Adipocyte (in vitro differentiated cells): ENCODE results near the gene CARD16.

Experiments
- DNase-seq: peaks from one replicate; pipeline ENCODE4 v3.0.0-alpha.2; 2015; ENCODE audit warnings: low read depth
- H3K27me3 ChIP-seq: replicated peaks from 2 replicates; pipeline ENCODE4 v1.7.0; 2013; ENCODE audit warnings: mild to moderate bottlenecking, low read length, moderate library complexity; ENCODE audit not compliant: control insufficient read depth, insufficient read depth
- H3K36me3 ChIP-seq: 2 replicates; pipeline ENCODE4 v1.7.0; 2013; ENCODE audit warnings: low read length, mild to moderate bottlenecking, moderate library complexity; ENCODE audit not compliant: control insufficient read depth, insufficient read depth, severe bottlenecking
- H3K4me1 ChIP-seq: 2 replicates; pipeline ENCODE4 v1.7.0; 2013; ENCODE audit warnings: mild to moderate bottlenecking, low read length, moderate library complexity; ENCODE audit not compliant: control insufficient read depth, insufficient read depth
- H3K4me3 ChIP-seq: 2 replicates; pipeline ENCODE4 v1.7.0; 2013; ENCODE audit warnings: mild to moderate bottlenecking, low read length, moderate library complexity
- H3K9ac ChIP-seq: 2 replicates; pipeline ENCODE4 v1.7.0; 2013; ENCODE audit warnings: mild to moderate bottlenecking, low read length, moderate library complexity
- H3K9me3 ChIP-seq: 2 replicates; pipeline ENCODE4 v1.7.0; 2013; ENCODE audit warnings: mild to moderate bottlenecking, low read length, moderate library complexity; ENCODE audit not compliant: control insufficient read depth

Gene CARD16

DNA sequence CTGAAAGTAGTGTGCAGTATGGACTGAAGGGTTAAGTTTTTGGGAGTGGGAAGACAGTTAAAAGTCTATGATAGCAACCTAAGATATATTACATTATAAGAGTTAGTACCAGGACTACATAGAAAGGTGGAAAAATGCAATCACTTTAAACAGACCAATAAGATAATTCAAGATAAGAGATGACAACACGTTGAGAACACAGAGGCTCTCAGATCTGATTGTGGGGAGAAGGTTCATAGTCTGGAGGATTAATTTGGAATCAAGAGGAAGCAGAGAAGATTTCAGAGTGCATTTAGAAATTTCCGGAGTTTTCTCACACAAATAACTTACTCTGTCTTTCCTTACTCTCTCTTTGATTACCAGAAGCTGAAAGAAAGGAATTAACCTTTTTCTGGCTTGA lies 22.6 kb downstream of the CARD16 start:
- Histone ChIP-seq H3K4me1 (no peaks in the 10 kb centered on the region), H3K9ac (no peak overlapping the region), H3K36me3 (peaks cover 13% of the 10 kb centered on the region), H3K4me3 (no peak overlapping the region), H3K27me3 (no peaks in the 10 kb centered on the region), H3K9me3 (no peaks in the 10 kb centered on the region)
- DNase-seq, result no peak

DNA sequence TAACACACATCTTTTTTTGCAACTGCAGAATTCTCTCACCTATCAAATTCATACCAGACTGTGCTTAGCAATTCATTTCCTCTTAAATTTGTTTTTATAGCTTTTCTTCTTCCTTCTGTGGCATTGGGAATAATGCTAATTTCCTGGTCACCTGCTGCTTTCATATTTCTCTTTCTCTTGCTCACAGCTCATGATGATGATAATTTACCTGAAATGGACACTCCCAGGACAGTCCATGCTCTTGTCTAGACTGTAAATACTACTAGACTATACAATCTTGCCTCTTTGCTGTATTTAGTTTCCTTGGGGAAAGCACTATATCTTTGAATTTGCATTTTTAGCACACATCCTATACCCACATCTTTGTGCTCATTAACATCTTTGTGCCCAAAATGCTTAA lies 37.7 kb downstream of the CARD16 start:
- Histone ChIP-seq H3K4me1 (peaks cover 18% of the 10 kb centered on the region), H3K9me3 (no peaks in the 10 kb centered on the region), H3K36me3 (no peaks in the 10 kb centered on the region), H3K27me3 (no peaks in the 10 kb centered on the region), H3K9ac (no peak overlapping the region), H3K4me3 (no peak overlapping the region)
- DNase-seq, result no peak

- peaks cover 18% of the 10 kb centered on the region for H3K4me1 ChIP-seq
- DNase-seq, result no peak
- no peak overlapping the region for H3K9ac ChIP-seq
- H3K9me3 ChIP-seq, result no peaks in the 10 kb centered on the region
- no peaks in the 10 kb centered on the region for H3K36me3 ChIP-seq
- no peaks in the 10 kb centered on the region for H3K27me3 ChIP-seq
- H3K4me3 ChIP-seq, result no peak overlapping the region
Observed at GRCh38 chr11:105005451-105005845, 39.7 kb downstream of the CARD16 start.

- Histone ChIP-seq H3K9me3 (no peaks in the 10 kb centered on the region), H3K4me3 (no peak overlapping the region), H3K4me1 (peaks cover 18% of the 10 kb centered on the region), H3K9ac (no peak overlapping the region), H3K36me3 (no peaks in the 10 kb centered on the region), H3K27me3 (no peaks in the 10 kb centered on the region)
- DNase-seq, result peak; percentile 31
Observed at GRCh38 chr11:105004021-105004420, 41.1 kb downstream of the CARD16 start.

GRCh38 chr11:105003151-105003550 lies 42.0 kb downstream of the CARD16 start:
- Histone ChIP-seq H3K36me3 (no peaks in the 10 kb centered on the region), H3K27me3 (no peaks in the 10 kb centered on the region), H3K4me3 (no peak overlapping the region), H3K4me1 (peaks cover 18% of the 10 kb centered on the region), H3K9me3 (no peaks in the 10 kb centered on the region), H3K9ac (no peak overlapping the region)
- no peak for DNase-seq

- DNase-seq, result no peak
- peaks cover 22% of the 10 kb centered on the region for H3K4me1 ChIP-seq
- H3K9ac ChIP-seq, result no peak overlapping the region
Observed at GRCh38 chr11:105000797-105001196, 44.3 kb downstream of the CARD16 start.

DNA sequence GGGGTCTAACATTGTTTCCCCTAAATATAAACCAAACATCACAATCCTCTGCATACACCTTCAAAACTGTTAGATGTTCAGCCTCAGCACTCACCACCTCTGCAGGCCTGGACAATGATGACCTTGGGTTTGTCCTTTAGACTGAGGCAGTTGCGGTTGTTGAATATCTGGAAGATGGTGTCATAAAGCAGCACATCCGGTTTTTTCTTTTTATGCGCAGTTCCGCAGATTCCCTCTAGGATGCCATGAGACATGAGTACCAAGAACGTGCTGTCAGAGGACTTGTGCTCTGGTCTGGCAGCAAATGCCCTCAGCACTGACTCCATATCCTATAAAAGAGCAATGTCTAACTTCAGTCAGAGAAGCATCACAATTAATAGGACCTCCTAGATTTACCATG lies 45.0 kb downstream of the CARD16 start:
- Histone ChIP-seq H3K36me3 (no peaks in the 10 kb centered on the region), H3K4me3 (no peak overlapping the region), H3K9ac (no peak overlapping the region), H3K9me3 (no peaks in the 10 kb centered on the region), H3K27me3 (no peaks in the 10 kb centered on the region), H3K4me1 (peaks cover 18% of the 10 kb centered on the region)
- DNase-seq, result no peak

More at GRCh38 chr11:105000797-105001196, 44.3 kb downstream of the CARD16 start:
- Histone ChIP-seq H3K27me3 (no peaks in the 10 kb centered on the region), H3K36me3 (no peaks in the 10 kb centered on the region), H3K4me3 (no peak overlapping the region), H3K9me3 (no peaks in the 10 kb centered on the region)

GRCh38 chr11:104999721-105000120 lies 45.4 kb downstream of the CARD16 start:
- Histone ChIP-seq H3K9me3 (no peaks in the 10 kb centered on the region), H3K36me3 (no peaks in the 10 kb centered on the region), H3K9ac (no peak overlapping the region), H3K4me1 (peaks cover 15% of the 10 kb centered on the region), H3K27me3 (no peaks in the 10 kb centered on the region), H3K4me3 (no peak overlapping the region)
- DNase-seq, result no peak

- Histone ChIP-seq H3K4me3 (peak overlapping the region; percentile 42), H3K27me3 (no peaks in the 10 kb centered on the region), H3K4me1 (peaks cover 4% of the 10 kb centered on the region), H3K9me3 (no peaks in the 10 kb centered on the region), H3K9ac (no peak overlapping the region), H3K36me3 (no peaks in the 10 kb centered on the region)
- DNase-seq, result no peak
Observed at GRCh38 chr11:104997288-104997687, 47.8 kb downstream of the CARD16 start.

- no peaks in the 10 kb centered on the region for H3K9me3 ChIP-seq
- no peak overlapping the region for H3K9ac ChIP-seq
- H3K4me3 ChIP-seq, result no peak overlapping the region
- DNase-seq, result no peak
- H3K36me3 ChIP-seq, result no peaks in the 10 kb centered on the region
- H3K27me3 ChIP-seq, result no peaks in the 10 kb centered on the region
- peaks cover 4% of the 10 kb centered on the region for H3K4me1 ChIP-seq
Observed at GRCh38 chr11:104995001-104995408, 50.1 kb downstream of the CARD16 start.

GRCh38 chr11:104992781-104993180 lies 52.4 kb downstream of the CARD16 start:
- H3K4me1 ChIP-seq, result peaks cover 4% of the 10 kb centered on the region
- peaks cover 9% of the 10 kb centered on the region for H3K9me3 ChIP-seq
- no peaks in the 10 kb centered on the region for H3K36me3 ChIP-seq
- no peak overlapping the region for H3K4me3 ChIP-seq
- H3K27me3 ChIP-seq, result no peaks in the 10 kb centered on the region
- H3K9ac ChIP-seq, result no peak overlapping the region
- DNase-seq, result no peak

DNA sequence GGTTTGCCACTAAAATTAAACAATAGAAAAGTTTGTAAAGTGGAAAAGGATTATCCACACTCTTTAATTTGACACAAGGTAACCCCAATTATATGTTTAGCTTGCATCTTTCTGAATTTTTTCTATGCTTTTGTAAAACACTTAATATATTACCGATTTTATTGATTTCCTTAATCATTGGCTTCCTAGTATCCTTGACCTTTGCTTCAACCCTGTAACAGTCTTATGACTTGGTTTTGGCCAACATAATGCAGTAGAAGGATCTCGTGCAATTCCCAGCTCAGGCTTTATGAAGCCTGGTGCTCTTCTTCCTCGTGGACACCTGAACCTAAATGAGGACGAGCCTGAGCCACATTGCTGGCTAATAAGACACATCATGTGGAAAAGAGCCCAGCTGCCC lies 53.1 kb downstream of the CARD16 start:
- Histone ChIP-seq H3K36me3 (no peaks in the 10 kb centered on the region), H3K9me3 (peaks cover 9% of the 10 kb centered on the region), H3K4me3 (no peak overlapping the region), H3K27me3 (no peaks in the 10 kb centered on the region), H3K9ac (no peak overlapping the region), H3K4me1 (no peaks in the 10 kb centered on the region)
- no peak for DNase-seq
